Measurements from ENCODE around the gene NCOR2. TPM values are rescaled to one million over a fixed set of nuclear protein-coding genes. Genes with fewer than 3 reads are reported as not detected.

Gene NCOR2
- total and polyA plus RNA-seq, 12 donors: 46.9 to 200 (median 132) TPM

GRCh38 chr12:124613151-124613585 lies 45.8 kb upstream of the NCOR2 start:
- Histone ChIP-seq H3K27ac (no peak overlapping the region), H3K27me3 (peaks cover 0 to 6% (median 0%) of the 10 kb centered on the region in 7 donors), H3K4me1 (peaks cover 0 to 47% (median 17%) of the 10 kb centered on the region in 9 donors), H3K36me3 (no peaks in the 10 kb centered on the region), H3K9me3 (peaks cover 0 to 8% (median 0%) of the 10 kb centered on the region in 11 donors), H3K4me3 (no peak overlapping the region)
- intact Hi-C loops (cut with DNase I): no loop called here
- no peak for DNase-seq
- 66 to 70% methylated on average over 3 of the region's 3 CpGs for WGBS, 2 donors
- no peak for ATAC-seq
- TF ChIP-seq CTCF (IDR thresholded peaks at IDR 0.05): no peak

GRCh38 chr12:124612410-124612680 lies 44.9 kb upstream of the NCOR2 start:
- no peaks in the 10 kb centered on the region for H3K36me3 ChIP-seq
- peaks cover 0 to 8% (median 0%) of the 10 kb centered on the region in 11 donors for H3K9me3 ChIP-seq
- DNase-seq (no peak), ATAC-seq (no peak)
- no peak overlapping the region for H3K4me3 ChIP-seq
- no peak overlapping the region for H3K27ac ChIP-seq
- intact Hi-C loops (cut with DNase I): no loop called here
- H3K4me1 ChIP-seq: peaks cover 0 to 47% (median 16%) of the 10 kb centered on the region in 9 donors
- TF ChIP-seq CTCF (IDR thresholded peaks at IDR 0.05): no peak
- WGBS, 2 donors: 89 to 97% methylated on average over 4 of the region's 4 CpGs
- H3K27me3 ChIP-seq: peaks cover 0 to 6% (median 0%) of the 10 kb centered on the region in 7 donors

GRCh38 chr12:124611559-124612409 lies 44.4 kb upstream of the NCOR2 start:
- Histone ChIP-seq H3K36me3 (no peaks in the 10 kb centered on the region), H3K27ac (no peak overlapping the region), H3K4me3 (no peak overlapping the region), H3K9me3 (peaks cover 0 to 8% (median 0%) of the 10 kb centered on the region in 11 donors), H3K4me1 (peaks cover 0 to 41% (median 13%) of the 10 kb centered on the region in 9 donors), H3K27me3 (peaks cover 0 to 6% (median 0%) of the 10 kb centered on the region in 7 donors)
- intact Hi-C loops (cut with DNase I): no loop called here
- 94 to 96% methylated on average over 15 of the region's 15 CpGs for WGBS, 2 donors
- no peak for ATAC-seq
- TF ChIP-seq CTCF (IDR thresholded peaks at IDR 0.05): no peak
- DNase-seq: no peak

- Histone ChIP-seq H3K4me3 (no peak overlapping the region), H3K27ac (no peak overlapping the region), H3K36me3 (no peaks in the 10 kb centered on the region), H3K9me3 (peaks cover 0 to 11% (median 0%) of the 10 kb centered on the region in 11 donors), H3K4me1 (peaks cover 0 to 35% (median 13%) of the 10 kb centered on the region in 9 donors), H3K27me3 (peaks cover 0 to 6% (median 0%) of the 10 kb centered on the region in 7 donors)
- ATAC-seq (no peak), DNase-seq (no peak)
- no peak for TF ChIP-seq CTCF (IDR thresholded peaks at IDR 0.05)
- 93 to 94% methylated on average over 23 of the region's 23 CpGs for WGBS, 2 donors
- intact Hi-C loops (cut with DNase I): no loop called here
Measured at GRCh38 chr12:124610629-124611558, 43.5 kb upstream of the NCOR2 start.

Measured in heart right ventricle (tissue), 16 donors.